Stimulated activated CD4-positive, alpha-beta T cell treated with anti-CD3 and anti-CD28 coated beads, Interleukin-1b, Interleukin-23, amount 100 ng/mL, for 4 hours (primary cell): Measurements from ENCODE around the gene RBM10.

Experiments used
- DNase-seq, 2 donors: peaks; one replicate each; pipeline ENCODE4 v3.0.0-alpha.2; 2020; ENCODE audit warnings: low read depth in 2 of 2

RBM10 gene

GRCh38 chrX:47194194-47194787, 49.3 kb downstream of the RBM10 start:
- DNase-seq, result no peak

- no peak for DNase-seq
These were observed 51.1 kb downstream of the RBM10 start for GRCh38 chrX:47196098-47196497.

- no peak for DNase-seq
These were observed 52.5 kb downstream of the RBM10 start for GRCh38 chrX:47197526-47197925.

GRCh38 chrX:47198026-47198686, 53.1 kb downstream of the RBM10 start:
- no peak for DNase-seq

GRCh38 chrX:47198687-47199080, 53.7 kb downstream of the RBM10 start:
- no peak for DNase-seq

- DNase-seq, result no peak
These were observed 54.3 kb downstream of the RBM10 start for GRCh38 chrX:47199286-47199685.

GRCh38 chrX:47200385-47201150, 55.5 kb downstream of the RBM10 start:
- DNase-seq, result no peak

GRCh38 chrX:47201345-47201944, 56.4 kb downstream of the RBM10 start:
- DNase-seq, result no peak

- no peak for DNase-seq
These were observed 57.3 kb downstream of the RBM10 start for GRCh38 chrX:47202316-47202715.

- no peak for DNase-seq
These were observed 57.9 kb downstream of the RBM10 start for GRCh38 chrX:47202877-47203276.

GRCh38 chrX:47204970-47205369, 59.9 kb downstream of the RBM10 start:
- DNase-seq, result no peak

GRCh38 chrX:47206316-47206715, 61.3 kb downstream of the RBM10 start:
- DNase-seq, result no peak

GRCh38 chrX:47208108-47208507, 63.1 kb downstream of the RBM10 start:
- DNase-seq, result no peak

GRCh38 chrX:47209508-47210238, 64.7 kb downstream of the RBM10 start:
- DNase-seq, result no peak

- no peak for DNase-seq
These were observed 65.8 kb downstream of the RBM10 start for GRCh38 chrX:47210661-47211425.

GRCh38 chrX:47212381-47213293, 67.6 kb downstream of the RBM10 start:
- no peak for DNase-seq

GRCh38 chrX:47214435-47215077, 69.5 kb downstream of the RBM10 start:
- no peak for DNase-seq

GRCh38 chrX:47215291-47215900, 70.4 kb downstream of the RBM10 start:
- DNase-seq, result no peak

GRCh38 chrX:47216393-47216925, 71.4 kb downstream of the RBM10 start:
- DNase-seq, result no peak
